Activated CD8-positive, alpha-beta memory T cell treated with anti-CD3 and anti-CD28 coated beads for 1 hour (primary cell): ENCODE results near the gene PHTF2.
A peak's percentile ranks its signal among the peaks of the same experiment; 100 is the strongest.
"Not testable (repeated sequence)": the region's sequence is repeated elsewhere in the genome, so short reads cannot be mapped to it uniquely, and the experiment has no call there.

Experiments
- DNase-seq, 2 donors: peaks; one replicate each; pipeline ENCODE4 v3.0.0-alpha.2; 2020; ENCODE audit warnings: low read depth in 1 of 2; ENCODE audit errors: extremely low read depth in 1 of 2

Gene PHTF2

DNA sequence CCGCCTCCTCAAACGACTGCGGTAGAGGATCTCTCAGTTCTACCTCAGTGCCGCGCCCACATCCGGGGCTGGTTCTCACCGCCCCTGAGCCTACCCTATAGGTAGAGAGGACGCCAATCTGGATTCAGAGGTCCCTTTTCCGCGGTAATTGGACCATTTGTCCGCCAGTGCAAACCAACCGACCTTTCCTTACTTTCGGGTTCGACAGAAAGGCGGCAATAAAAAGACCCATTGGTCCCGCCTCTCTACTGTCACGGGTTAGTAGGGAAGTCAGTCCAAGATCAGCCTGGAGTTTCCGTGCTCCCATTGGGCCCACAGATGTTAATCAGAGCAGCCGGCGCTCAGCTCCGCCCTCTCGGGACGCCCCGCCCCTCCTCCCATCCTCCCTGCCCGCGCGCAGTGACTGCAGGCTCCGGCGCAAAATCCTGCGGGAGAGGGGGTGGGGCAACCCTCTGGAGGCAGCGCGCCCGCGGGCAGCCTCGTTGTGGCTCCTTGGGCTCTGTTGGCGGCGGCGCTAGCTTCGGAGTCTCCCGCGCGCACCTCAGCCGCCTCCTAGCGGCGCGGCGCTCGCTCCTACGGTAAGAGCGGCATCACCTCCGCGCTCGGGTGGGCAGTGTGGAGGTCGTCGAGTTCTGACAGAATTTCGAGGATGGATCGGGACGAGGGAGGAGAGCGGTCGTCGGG lies at the start of gene PHTF2, which contains the start of gene TMEM60:
Gene PHTF2, plus strand, starts transcription at position 380 of the 684 bp plus-strand sequence.
Gene TMEM60, minus strand, starts transcription at position 41 of the 684 bp plus-strand sequence. CDS start 4,061 bp downstream, outside the sequence.
- peak; percentile 71 to 85 for DNase-seq

DNA sequence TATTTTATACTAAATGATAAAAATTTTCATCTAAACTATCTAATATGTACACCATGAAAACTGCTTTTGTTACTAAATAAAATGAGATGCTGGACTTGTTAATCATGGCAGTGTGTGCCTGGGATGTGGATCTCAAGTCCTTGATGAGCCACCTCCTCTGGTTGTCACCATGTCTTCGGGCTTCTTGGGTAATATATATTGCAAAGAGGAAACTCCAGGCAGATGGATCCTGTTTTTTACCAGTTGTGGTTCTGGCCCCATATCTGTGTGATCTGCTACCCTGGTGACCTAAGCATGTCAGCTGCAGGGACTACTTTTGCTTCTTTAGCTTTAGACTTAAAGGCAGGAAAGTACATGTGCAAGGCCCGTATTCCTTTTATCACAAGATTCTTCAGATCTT lies 46.6 kb upstream of the PHTF2 start:
- DNase-seq: no peak

DNA sequence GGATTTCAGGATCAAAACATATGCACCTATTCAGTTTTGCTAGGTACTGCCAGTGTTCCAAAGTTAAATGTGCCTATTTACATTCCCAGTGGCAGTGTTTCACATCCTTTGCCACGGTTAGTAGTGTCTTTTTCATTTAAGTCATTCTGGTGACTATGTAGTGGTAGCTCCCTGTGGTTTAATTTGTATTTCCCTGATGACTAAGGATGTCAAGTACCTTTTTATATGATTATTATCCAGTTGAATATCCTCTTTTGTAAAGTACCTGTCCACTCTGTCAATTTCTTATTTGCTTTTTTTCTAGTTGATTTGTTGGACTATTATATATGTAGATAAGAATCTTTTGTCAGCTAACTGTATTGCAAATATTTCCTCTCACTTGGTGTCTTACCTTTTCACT lies 45.4 kb upstream of the PHTF2 start:
- DNase-seq: no peak

DNA sequence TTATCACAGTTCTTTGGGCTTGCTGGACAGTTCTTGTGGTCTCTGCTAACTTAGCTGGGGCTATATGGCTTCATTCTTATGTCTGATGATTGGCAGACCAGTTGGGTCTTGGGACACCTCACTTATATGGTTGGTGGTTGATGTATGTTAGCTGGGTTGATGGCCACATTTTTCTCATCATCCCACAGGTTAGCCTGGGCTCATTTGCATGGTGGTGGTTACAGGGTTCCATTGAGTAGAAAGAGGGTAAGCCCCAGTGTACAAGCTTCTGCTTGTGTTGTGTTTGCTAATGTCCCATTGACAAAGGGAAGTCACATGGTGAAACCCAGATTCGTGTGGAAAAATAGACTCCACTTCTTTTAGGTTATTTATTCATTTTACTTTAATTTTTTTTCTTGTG lies 41.0 kb upstream of the PHTF2 start:
- no peak for DNase-seq

DNA sequence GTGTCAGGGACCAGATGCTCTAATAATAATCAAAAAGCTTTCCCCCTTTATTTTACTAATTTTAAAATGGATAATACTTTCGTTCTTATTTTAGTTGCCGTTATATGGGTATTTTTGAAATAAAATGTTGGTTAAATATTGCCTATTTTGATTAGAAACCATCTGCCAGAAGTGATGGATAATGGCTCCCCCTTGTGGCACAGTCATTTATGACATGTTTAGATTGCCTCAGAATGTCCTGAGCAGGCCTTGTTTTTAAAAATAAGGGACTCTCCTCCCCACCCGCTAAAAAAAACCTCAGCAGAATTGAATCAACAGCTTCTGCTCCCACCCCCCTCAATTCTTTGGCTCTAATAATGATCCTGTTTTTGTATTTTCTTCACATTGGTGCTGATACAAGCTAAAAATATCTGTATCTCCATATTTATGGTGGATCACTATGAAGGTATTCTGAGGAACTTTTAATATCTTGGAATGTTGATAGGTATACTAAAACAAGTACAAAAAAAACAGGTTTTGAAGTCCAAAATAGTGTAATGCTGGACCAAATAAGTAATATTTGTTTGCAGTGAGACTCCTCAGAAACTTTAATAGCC lies 39.2 kb upstream of the PHTF2 start:
- DNase-seq: peak; percentile 40 to 53

DNA sequence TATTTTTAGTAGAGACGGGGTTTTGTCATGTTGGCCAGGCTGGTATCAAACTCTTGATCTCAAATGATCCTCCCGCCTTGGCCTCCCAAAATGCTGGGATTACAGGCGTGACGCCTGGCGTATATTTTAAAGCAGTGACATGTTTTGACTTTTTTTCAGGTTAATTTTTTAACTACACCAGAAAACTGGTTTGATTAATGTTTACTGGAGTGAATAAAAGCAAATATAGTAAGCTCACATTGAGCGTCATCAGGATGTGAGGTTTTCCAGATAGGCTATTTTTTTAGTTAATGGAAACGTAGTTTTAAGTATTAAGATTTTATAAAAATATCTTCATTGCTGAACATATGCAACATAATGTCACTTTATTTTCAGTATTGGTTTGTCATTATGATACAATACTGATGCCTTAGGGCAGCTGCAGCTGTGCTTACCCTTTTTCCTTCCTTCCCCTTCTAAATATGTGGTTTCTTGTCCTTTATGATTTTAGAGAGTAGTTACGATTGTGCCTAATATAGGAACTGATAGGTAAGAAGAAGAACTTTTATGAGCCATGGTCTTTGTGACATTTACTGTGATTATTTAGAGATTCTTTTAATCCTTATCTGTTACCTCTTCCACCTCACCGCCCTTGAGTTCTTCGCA lies 37.6 kb upstream of the PHTF2 start:
- no peak for DNase-seq

DNA sequence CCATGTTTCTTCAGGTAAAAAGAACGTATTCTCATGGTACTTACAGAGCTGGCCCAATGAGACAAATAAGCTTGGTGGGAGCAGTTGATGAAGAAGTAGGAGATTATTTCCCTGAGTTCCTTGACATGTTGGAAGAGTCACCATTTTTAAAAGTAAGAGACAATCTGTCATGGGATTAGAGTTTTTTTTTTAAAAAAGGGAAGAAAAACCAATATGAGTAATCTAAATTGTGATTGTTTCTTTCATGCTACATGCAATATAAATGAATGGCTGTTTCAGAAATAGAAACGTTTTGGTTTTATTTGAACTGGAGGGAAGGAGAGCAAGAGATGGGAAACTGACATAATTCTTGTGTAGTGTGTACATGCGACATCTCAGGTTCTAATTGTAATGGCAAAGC lies 33.1 kb upstream of the PHTF2 start:
- DNase-seq: no peak

DNA sequence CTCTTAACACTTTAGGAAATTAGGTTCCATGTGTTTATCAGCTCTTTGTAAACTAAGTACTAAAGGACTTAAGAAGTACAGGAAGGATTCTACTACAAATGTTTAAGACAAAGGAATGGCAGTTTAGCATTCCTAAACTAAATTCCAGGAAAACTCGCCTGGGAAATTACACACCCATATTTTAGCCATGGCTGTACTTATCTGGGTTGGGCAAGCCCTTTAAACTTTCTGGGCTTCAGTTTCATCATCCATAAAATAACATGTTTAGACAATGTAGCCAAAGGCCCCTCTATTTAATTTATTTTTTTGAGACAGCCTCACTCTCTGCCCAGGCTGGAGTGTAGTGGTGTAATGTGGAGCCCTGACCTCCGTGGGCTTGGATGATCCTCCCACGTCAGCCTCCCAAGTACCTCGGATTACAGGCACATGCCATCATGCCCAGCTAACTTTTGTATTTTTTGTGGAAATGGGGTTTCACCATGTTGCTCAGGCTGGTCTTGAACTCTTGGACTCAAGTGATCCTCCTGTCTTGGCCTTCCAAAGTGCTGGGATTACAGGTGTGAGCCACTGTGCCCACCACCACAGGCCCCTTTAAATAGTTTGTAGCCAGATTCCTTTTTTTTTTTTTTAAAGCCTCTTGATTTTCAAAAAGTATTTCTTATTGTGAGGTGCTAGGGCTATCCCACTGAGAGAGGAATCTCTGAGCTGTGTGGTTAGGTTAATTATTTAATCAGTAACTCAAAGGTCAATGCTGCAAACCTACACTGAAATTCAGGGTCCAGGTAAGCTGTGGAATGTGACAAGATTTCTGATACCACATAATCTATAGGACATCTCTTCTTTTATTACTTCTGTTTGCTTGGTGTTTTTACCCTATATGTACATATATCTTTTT lies 32.4 kb upstream of the PHTF2 start:
- DNase-seq: no peak

DNA sequence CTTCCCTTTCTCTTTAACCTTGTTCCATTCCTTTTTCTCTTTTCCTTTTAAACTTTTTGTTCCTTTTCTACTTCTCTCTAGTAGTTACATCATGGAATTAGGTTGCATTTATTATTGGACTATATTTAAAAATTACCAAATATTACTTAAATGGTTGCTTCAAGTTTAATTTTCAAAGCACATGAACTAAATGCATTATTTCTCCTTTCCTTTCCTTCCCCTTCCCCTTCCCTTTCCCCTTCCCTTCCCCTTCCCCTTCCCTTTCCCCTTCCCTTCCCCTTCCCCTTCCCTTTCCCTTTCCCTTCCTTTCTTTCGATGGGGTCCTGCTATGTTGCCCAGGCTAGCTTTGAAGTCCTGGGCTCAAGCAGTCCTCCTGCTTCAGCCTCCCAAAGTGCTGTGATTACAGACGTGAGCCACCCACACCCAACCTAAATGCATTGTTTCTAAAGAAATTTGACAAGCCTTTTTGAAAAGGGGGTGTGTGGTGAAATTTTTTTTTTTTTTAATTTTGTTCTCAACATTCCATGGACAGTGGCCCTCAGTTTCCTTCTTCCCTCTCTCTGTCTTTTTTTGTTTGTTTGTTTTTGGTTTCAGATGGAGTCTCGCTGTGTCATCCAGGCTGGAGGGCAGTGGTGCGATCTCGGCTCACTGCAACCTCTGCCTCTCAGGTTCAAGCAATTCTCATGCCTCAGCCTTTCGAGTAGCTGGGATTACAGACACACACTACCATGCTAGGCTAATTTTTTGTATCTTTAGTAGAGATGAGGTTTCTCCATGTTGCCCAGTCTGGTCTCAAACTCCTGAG lies 31.6 kb upstream of the PHTF2 start:
- DNase-seq: no peak

DNA sequence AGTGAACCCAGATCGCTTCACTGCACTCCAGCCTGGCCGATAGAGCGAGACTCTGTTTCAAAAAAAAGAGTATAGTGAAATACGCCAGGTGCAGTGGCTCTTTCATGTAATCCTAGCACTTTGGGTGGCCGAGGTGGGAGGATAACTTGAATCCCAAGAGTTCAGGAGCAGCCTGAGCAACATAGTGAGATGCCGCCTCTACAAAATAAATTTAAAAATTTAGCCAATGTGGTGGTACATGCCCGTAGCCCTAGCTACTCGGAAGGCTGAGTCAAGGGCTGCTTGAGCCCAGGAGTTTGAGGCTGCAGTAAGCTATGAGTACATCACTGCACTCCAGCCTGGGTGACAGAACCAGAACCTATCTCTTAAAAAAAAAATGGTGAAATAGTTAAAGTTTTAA lies 28.3 kb upstream of the PHTF2 start:
- DNase-seq: no peak

DNA sequence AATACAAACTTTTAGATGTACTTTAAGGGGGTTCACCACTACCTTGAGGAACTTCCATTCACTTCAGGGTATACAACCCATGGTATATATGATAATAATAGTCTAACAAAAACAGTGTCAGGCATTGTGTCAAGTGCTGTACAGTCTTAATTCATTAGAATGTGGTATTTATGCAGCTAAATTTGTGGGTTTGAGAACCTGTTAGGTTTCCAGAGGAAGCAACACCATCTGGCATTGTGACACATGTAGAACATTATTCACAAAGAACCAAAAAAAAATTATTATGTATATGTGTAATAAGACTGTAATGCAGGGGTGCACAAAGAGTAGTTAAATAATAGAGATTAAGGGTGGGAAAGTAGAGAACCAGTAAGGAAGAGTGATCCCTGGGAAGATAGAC lies 26.7 kb upstream of the PHTF2 start:
- DNase-seq: no peak

DNA sequence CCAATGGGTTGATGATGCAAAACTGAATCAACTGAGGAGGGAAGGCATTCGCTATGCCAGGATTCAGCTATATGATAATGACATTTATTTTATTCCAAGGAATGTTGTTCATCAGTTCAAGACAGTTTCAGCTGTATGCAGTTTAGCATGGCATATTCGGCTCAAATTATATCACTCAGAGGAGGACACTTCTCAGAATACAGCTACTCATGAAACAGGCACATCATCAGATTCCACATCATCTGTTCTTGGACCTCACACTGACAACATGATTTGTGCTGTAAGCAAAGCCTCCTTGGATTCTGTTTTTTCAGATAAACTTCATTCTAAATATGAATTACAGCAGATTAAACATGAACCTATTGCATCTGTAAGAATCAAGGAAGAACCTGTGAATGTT lies 20.0 kb upstream of the PHTF2 start:
- DNase-seq: no peak

DNA sequence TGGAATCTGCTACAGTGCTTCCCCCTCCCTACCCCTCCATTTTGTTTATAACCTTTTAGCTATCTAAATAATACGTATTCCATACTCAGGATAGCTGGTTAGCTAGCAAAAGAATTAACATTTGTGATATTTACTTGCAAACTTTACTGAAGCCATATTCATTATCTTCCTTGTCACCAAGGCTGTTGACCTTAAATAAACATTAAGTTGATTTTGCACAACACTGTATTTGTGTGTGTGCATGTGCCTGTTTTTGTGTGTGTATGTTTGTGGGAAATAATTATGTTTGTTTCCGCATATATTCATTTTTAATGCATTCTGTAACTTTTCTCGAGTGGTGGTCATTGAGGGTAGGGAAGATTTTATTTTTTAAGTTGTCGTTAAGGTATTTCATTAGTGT lies 16.2 kb upstream of the PHTF2 start:
- no peak for DNase-seq

DNA sequence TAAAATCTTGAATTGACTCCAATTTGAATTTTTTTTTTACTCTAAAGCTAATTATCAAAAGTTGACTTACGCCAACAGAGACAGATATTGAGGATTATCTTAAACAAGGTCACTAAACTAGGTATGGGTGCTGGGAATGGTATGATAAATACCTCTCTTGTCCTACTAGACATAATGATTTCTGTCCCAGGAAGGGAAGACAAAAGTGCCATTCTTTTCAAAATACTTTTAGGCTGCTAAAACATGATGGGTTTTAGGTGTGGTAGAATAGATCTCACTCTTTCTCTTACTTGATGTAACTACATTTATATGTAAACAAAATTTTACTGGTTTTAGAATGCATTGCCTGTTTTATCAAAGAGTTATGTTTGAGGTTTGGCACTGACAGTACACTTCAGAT lies 15.5 kb upstream of the PHTF2 start:
- DNase-seq: no peak

DNA sequence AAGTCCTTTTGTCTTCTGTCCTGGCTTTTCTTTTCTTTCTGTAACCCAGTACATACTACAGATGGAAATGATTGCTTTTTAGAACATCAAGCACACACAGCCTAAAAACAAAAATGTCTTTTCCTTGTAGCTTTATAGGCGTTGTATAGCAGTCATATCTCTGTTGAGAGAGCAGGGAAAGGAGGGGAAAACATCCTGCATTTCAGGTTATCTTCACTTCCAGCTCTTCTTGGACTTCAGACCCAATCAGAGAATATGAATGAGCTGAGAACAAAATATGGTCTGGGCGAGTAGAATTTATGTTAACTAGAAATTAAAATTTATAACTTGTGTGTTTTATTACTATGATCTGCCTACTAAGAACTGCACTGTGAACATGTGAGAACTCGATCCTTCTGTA lies 15.0 kb upstream of the PHTF2 start:
- no peak for DNase-seq

DNA sequence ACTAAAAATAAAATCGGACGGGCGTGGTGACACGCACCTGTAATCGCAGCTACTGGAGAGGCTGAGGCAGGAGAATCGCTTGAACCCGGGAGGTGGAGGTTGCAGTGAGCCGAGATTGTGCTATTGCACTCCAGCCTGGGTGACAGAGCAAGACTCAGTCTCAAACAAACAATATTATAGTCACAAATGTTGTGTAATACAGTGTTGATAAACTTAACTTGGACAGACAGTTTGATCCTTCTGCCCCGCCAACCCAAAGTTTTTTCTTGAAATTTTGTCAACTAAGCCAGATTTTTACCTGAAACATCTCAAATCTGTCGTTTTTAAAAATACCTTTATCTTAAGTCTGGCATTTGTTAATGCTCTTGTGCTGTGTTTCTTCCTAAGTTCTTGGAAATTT lies 14.1 kb upstream of the PHTF2 start:
- not testable (repeated sequence) for DNase-seq

DNA sequence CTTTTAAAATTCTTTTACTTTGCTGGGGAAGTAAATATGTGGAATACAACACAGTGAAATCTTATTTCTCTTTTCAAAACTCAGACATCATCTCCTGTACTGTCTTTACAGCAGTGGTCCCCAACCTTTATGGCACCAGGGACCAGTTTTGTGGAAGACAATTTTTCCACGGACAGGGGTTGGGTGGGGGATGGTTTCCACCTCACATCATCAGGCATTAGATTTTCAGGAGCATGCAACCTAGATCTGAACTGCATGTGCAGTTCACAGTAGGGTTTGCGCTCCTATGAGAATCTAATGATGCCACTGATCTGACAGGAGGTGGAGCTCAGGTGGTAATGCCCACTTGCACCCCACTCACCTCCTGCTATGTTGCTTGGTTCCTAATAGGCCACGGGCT lies 12.6 kb upstream of the PHTF2 start:
- DNase-seq: no peak

DNA sequence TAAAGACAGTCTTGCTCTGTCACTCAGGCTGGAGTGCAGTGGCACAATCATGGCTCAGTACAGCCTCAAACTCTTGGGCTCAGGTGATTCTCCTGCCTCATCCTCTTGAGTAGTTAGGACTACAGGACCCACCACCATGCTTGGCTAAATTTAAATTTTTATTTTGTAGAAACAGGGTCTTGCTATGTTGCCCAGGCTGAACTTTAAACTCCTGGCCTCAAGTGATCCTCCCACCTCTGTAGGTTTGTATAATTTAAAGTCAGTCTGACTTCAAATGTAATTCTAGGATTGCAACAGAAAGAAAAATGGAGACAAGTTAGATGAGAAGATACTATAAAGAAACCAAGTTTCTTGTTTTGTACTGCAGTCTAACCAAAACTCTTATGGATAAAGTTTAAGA lies 11.8 kb upstream of the PHTF2 start:
- no peak for DNase-seq

DNA sequence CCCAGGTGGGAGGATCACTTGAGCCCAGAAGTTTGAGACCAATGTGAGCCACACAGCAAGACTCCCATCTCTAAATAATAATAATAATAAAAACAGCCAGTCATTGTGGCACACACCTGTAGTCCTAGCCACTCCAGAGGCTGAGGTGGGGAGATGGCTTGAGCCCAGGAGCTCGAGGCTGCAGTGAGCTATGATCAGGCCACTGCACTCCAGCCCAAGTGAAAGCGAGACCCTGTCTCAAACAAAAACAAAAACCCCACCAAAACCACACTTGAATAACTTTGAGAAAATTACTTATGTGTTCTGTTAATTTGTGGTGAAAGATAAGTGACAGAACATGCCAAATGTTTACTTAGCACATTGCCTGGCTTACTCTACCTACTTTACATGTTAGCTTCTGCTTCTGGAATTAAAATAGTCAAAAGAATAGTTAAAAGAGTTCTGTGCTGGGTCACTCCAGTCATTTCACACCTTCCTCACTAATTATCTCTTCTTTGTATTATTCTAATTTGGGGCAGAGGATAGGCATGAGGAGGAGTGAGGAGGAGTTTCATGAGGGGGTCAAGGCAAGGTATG lies 10.2 kb upstream of the PHTF2 start:
- no peak for DNase-seq

DNA sequence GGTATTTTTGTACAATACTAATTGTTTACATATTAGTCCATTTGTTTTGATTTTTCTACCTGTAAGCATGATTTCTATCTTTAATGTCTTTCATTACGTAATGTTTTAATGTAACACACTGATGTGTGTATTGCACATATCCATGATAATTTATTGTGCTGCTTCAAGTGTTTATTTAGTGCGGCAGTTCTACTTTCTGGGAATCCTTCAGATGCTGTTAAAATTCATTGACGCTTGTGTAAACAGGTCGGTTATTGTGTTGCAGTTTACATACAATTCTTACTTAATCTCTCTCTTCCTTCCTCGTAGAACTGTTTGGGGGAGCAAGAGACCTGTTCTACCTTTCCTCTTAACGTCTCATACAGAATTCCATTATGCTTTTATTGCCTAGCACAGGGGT lies 7.2 kb upstream of the PHTF2 start:
- no peak for DNase-seq
